H1 (cell line): ENCODE measurements around the gene UPF1. TPM values are rescaled to one million over a fixed set of nuclear protein-coding genes. Genes with fewer than 3 reads are reported as not detected.

Experiments used
- CTCF ChIA-PET: fragments of 300-600 bp; sonication (Branson Sonifier 250); formaldehyde crosslinking; loops from one replicate; lab custom pipeline; 2021; ENCODE audit not compliant: partially characterized antibody; lab: Charles Lee
- POLR2A ChIA-PET: fragments of 300-600 bp; sonication (Branson Sonifier 250); formaldehyde crosslinking; loops from one replicate; lab custom pipeline; 2021; ENCODE audit warnings: inconsistent platforms; ENCODE audit not compliant: partially characterized antibody; lab: Charles Lee
- DNase-seq, 2 experiments: peaks; one replicate each; pipeline versions ENCODE4 v3.0.0 to v3.0.0-alpha.2; 2010 to 2022; ENCODE audit warnings: low spot score in 2 of 2, low read depth in 1 of 2, mixed read lengths in 1 of 2
- FAIRE-seq: peaks from 2 replicates; lab custom pipeline; 2011; peaks lifted over from hg19 to GRCh38; lab: Jason Lieb, UNC
- H2AFZ ChIP-seq: 2 replicates; pipeline ENCODE4 v1.8.1; 2012; ENCODE audit warnings: low read length, inconsistent platforms
- H2AK5ac ChIP-seq: 2 replicates; pipeline ENCODE4 v1.6.1; 2013; ENCODE audit warnings: low read depth, low read length
- H2BK120ac ChIP-seq: replicated peaks from 2 replicates; pipeline ENCODE3; 2013; ENCODE audit warnings: low read depth, low read length, inconsistent platforms
- H2BK12ac ChIP-seq: 2 replicates; pipeline ENCODE4 v1.6.1; 2013; ENCODE audit warnings: low read depth, low read length
- H2BK15ac ChIP-seq: 2 replicates; pipeline ENCODE4 v1.6.1; 2013; ENCODE audit warnings: low read length
- H2BK20ac ChIP-seq: 2 replicates; pipeline ENCODE4 v1.6.1; 2013; ENCODE audit warnings: low read length
- H2BK5ac ChIP-seq: 2 replicates; pipeline ENCODE4 v1.6.1; 2013; ENCODE audit warnings: low read depth, low read length
- H3K14ac ChIP-seq: 2 replicates; pipeline ENCODE4 v1.6.1; 2013; ENCODE audit warnings: inconsistent platforms; ENCODE audit not compliant: insufficient read length
- H3K18ac ChIP-seq: 2 replicates; pipeline ENCODE4 v1.6.1; 2013; ENCODE audit warnings: low read length; ENCODE audit errors: extremely low read depth
- H3K23ac ChIP-seq: 2 replicates; pipeline ENCODE4 v1.6.1; 2013; ENCODE audit warnings: inconsistent platforms; ENCODE audit not compliant: insufficient read length
- H3K23me2 ChIP-seq: 2 replicates; pipeline ENCODE4 v1.6.1; 2013; ENCODE audit warnings: low read depth, low read length
- H3K27ac ChIP-seq: 2 replicates; pipeline ENCODE4 v1.6.1; 2011; ENCODE audit warnings: low read depth, low read length, inconsistent platforms
- H3K27me3 ChIP-seq, 4 experiments: replicated peaks in 1 of 4; 1 replicate in 1 of 4; 2 replicates in 3 of 4; pipeline versions ENCODE4 v1.6.1 to v1.8.1; 2011 to 2013; ENCODE audit warnings: low read length in 3 of 4, mild to moderate bottlenecking in 3 of 4, inconsistent platforms in 2 of 4, mixed read lengths in 2 of 4, moderate library complexity in 1 of 4; ENCODE audit not compliant: control insufficient read depth in 3 of 4, insufficient read depth in 3 of 4; ENCODE audit errors: extremely low read depth in 1 of 4
- H3K36me3 ChIP-seq, 4 experiments: 2 replicates each; pipeline versions ENCODE4 v1.6.1 to v1.8.1; 2011 to 2013; ENCODE audit warnings: mild to moderate bottlenecking in 4 of 4, low read length in 3 of 4, moderate library complexity in 2 of 4, control low read depth in 1 of 4, inconsistent platforms in 1 of 4; ENCODE audit not compliant: insufficient read depth in 4 of 4, control insufficient read depth in 2 of 4
- H3K4ac ChIP-seq: replicated peaks from 2 replicates; pipeline ENCODE3; 2013; ENCODE audit warnings: low read length, low read depth, mixed read lengths, inconsistent platforms; ENCODE audit not compliant: insufficient read length
- H3K4me1 ChIP-seq, 4 experiments: replicated peaks in 1 of 4; 1 replicate in 1 of 4; 2 replicates in 3 of 4; pipeline versions ENCODE4 v1.6.1 to v1.8.1; 2011 to 2013; ENCODE audit warnings: low read length in 3 of 4, inconsistent platforms in 2 of 4, mixed read lengths in 1 of 4; ENCODE audit not compliant: insufficient read depth in 4 of 4, control insufficient read depth in 3 of 4
- H3K4me2 ChIP-seq, 2 experiments: 2 replicates each; pipeline versions ENCODE4 v1.6.1 to v1.8.1; 2011 to 2013; ENCODE audit warnings: low read depth in 2 of 2, low read length in 2 of 2, control low read depth in 1 of 2, inconsistent platforms in 1 of 2, mild to moderate bottlenecking in 1 of 2; ENCODE audit not compliant: insufficient read depth in 1 of 2
- H3K4me3 ChIP-seq, 4 experiments: fragments of 200-600, 300-600 bp in 1 of 4; sonication (generic), shearing (Covaris generic), sonication (Bioruptor Twin) in 1 of 4; 2 replicates each; pipeline versions ENCODE4 v1.5.1 to v1.8.1; 2011 to 2016; ENCODE audit warnings: low read length in 4 of 4, low read depth in 3 of 4, control low read depth in 2 of 4, inconsistent platforms in 2 of 4, mild to moderate bottlenecking in 2 of 4, mixed read lengths in 1 of 4, moderate library complexity in 1 of 4; ENCODE audit not compliant: insufficient read depth in 2 of 4; ENCODE audit errors: extremely low read depth in 1 of 4
- H3K56ac ChIP-seq: replicated peaks from 2 replicates; pipeline ENCODE3; 2013; ENCODE audit warnings: low read depth, mild to moderate bottlenecking, mixed read lengths, low read length, inconsistent platforms; ENCODE audit not compliant: insufficient read length
- H3K79me1 ChIP-seq: 2 replicates; pipeline ENCODE4 v1.6.1; 2013; ENCODE audit warnings: low read depth, low read length, control low read depth
- H3K79me2 ChIP-seq, 2 experiments: 2 replicates each; pipeline versions ENCODE4 v1.6.1 to v1.8.1; 2012 to 2013; ENCODE audit warnings: low read length in 2 of 2, mild to moderate bottlenecking in 2 of 2, inconsistent platforms in 1 of 2; ENCODE audit not compliant: insufficient read depth in 2 of 2, control insufficient read depth in 1 of 2
- H3K9ac ChIP-seq, 4 experiments: replicated peaks in 1 of 4; 1 replicate in 1 of 4; 2 replicates in 3 of 4; pipeline versions ENCODE4 v1.6.1 to v1.8.1; 2011 to 2013; ENCODE audit warnings: low read depth in 3 of 4, low read length in 3 of 4, control low read depth in 2 of 4, mild to moderate bottlenecking in 2 of 4, moderate library complexity in 2 of 4, inconsistent platforms in 1 of 4; ENCODE audit errors: extremely low read depth in 1 of 4
- H3K9me3 ChIP-seq, 2 experiments: 2 replicates each; pipeline versions ENCODE4 v1.6.1 to v1.8.1; 2012 to 2013; ENCODE audit warnings: mild to moderate bottlenecking in 2 of 2, moderate library complexity in 2 of 2, control low read depth in 1 of 2, inconsistent platforms in 1 of 2, low read depth in 1 of 2, low read length in 1 of 2, mixed read lengths in 1 of 2; ENCODE audit not compliant: insufficient read depth in 2 of 2
- H4K20me1 ChIP-seq, 2 experiments: replicated peaks in 1 of 2; 2 replicates each; pipeline versions ENCODE3 to v1.8.1; 2011 to 2013; ENCODE audit warnings: inconsistent platforms in 2 of 2, low read length in 2 of 2, mild to moderate bottlenecking in 1 of 2; ENCODE audit not compliant: insufficient read depth in 2 of 2, control insufficient read depth in 1 of 2
- H4K5ac ChIP-seq: 2 replicates; pipeline ENCODE4 v1.6.1; 2013; ENCODE audit warnings: low read length, low read depth, mixed read lengths, inconsistent platforms; ENCODE audit not compliant: insufficient read length
- H4K8ac ChIP-seq: 2 replicates; pipeline ENCODE4 v1.8.0; 2013; ENCODE audit warnings: mild to moderate bottlenecking, moderate library complexity, low read length, inconsistent platforms; ENCODE audit not compliant: insufficient read depth; ENCODE audit errors: extremely low read depth
- H4K91ac ChIP-seq: replicated peaks from 2 replicates; pipeline ENCODE3; 2013; ENCODE audit warnings: low read length, mixed read lengths, inconsistent platforms; ENCODE audit not compliant: insufficient read length
- CHD1 ChIP-seq: IDR thresholded peaks from 2 replicates; pipeline ENCODE4 v1.6.1; 2012; ENCODE audit warnings: low read depth, low read length, improper control_type of control experiment
- EZH2 ChIP-seq: fragments of 200-600 bp; sonication (generic); IDR thresholded peaks from 2 replicates; pipeline ENCODE4 v1.7.1; 2012; ENCODE audit warnings: low read depth, mild to moderate bottlenecking, moderate library complexity, low read length, inconsistent platforms; ENCODE audit not compliant: severe bottlenecking
- YY1 ChIP-seq: IDR thresholded peaks from 2 replicates; pipeline ENCODE4 v1.6.1; 2011; ENCODE audit warnings: low read depth, mild to moderate bottlenecking, low read length
- WGBS, 2 experiments: shearing (Covaris generic) in 1 of 2; methylation state at CpG; one replicate each; pipeline versions ENCODE4 v1.1.6 to v1.1.7; 2013 to 2015; ENCODE audit warnings: low lambda C conversion rate in 2 of 2, mixed read lengths in 2 of 2, inconsistent platforms in 1 of 2, low coverage in 1 of 2, missing lambda C conversion rate in 1 of 2; ENCODE audit not compliant: insufficient replicate concordance in 2 of 2, insufficient coverage in 1 of 2, insufficient read length in 1 of 2; ENCODE audit errors: extremely low coverage in 1 of 2, missing lambda C conversion rate in 1 of 2; 5-methylcytosine and 5-hydroxymethylcytosine counted together
- polyA plus RNA-seq, 7 experiments: library from polyadenylated mRNA; depleted of rRNA in 3 of 7; stranded (reverse) in 5 of 7; unstranded in 2 of 7; fragments of >200 nt in 5 of 7; fragments of 200-250 nt in 2 of 7; gene quantifications; 1 replicate in 5 of 7; 2 replicates in 1 of 7; 4 replicates in 1 of 7; pipeline versions ENCODE4 v1.2.1 to v1.2.3, GENCODE V29; 2011 to 2013; ENCODE audit warnings: missing spikeins in 2 of 7, mixed read lengths in 2 of 7
- total RNA-seq: library from RNA; stranded (reverse); fragmentation: NEBNext Ultra II Directional; extraction: Animal tissue kit (Norgen Biotek cat#: 25700); gene quantifications from 2 replicates; pipeline ENCODE4 v1.2.1, GENCODE V29; 2021

Gene UPF1
- total and polyA plus RNA-seq, 2 of the 8 experiments (the other 6 are each of a cell fraction or from before 2014, with no cell fraction given) = 46.4 to 62.0 TPM

DNA sequence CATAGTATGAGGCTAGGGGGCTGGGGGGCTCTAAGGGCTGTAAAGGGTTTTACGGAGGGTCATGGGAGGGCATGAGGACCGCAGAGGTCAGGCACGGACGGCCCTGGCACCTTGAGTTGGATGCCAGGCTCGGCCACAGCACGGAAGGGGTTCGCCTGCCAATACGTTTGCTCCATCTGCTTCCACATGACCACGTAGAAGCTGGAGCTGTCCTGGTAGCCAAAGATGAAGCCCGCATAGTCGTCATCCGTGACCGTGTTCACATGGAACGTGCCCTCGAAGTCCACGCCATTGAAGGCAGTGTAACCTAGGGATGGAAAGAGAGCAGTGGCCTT lies 47.0 kb upstream of the UPF1 start:
- Histone ChIP-seq H3K4me3 (no peak overlapping the region; a peak in 1 of 8 replicates), H4K5ac (no peak overlapping the region), H2BK5ac (no peak overlapping the region), H2BK15ac (0 out of 2 replicates have a peak overlapping the region, but pooled peaks have one; percentile 46), H3K27me3 (peaks cover 57 to 97% (median 93%) of the 10 kb centered on the region in 4 experiments), H2BK12ac (no peak overlapping the region), H4K8ac (no peak overlapping the region), H2BK20ac (no peak overlapping the region), H3K23me2 (peaks cover 19% of the 10 kb centered on the region), H4K91ac (no peak overlapping the region), H3K36me3 (no peaks in the 10 kb centered on the region), H3K27ac (no peak overlapping the region), H3K14ac (no peak overlapping the region), H2AFZ (no peak overlapping the region), H3K4ac (no peak overlapping the region), H3K4me1 (peaks cover 3 to 25% (median 17%) of the 10 kb centered on the region in 4 experiments), H4K20me1 (peaks cover 8 to 33% of the 10 kb centered on the region in 2 experiments), H3K18ac (no peak overlapping the region), H2BK120ac (no peak overlapping the region), H3K79me1 (no peaks in the 10 kb centered on the region), H3K79me2 (no peaks in the 10 kb centered on the region), H3K9me3 (no peaks in the 10 kb centered on the region; a peak in 1 of 4 replicates), H2AK5ac (no peak overlapping the region; the same call in 1 of the 2 replicates), H3K23ac (no peak overlapping the region), H3K56ac (no peak overlapping the region), H3K9ac (no peak overlapping the region), H3K4me2 (peak overlapping the region; percentile 45 to 60; a peak in 3 of 4 replicates)
- peak; percentile 1 for TF ChIP-seq EZH2
- TF ChIP-seq YY1 = no peak
- no peak for TF ChIP-seq CHD1
- CTCF ChIA-PET = interaction anchor here (1.3 to 3.4 kb wide), 2 partner anchors 12 to 60 kb away, joined by 3 to 15 read pairs; no protein-coding TSS in a partner anchor
- 79% methylated on average over 15 of the region's 16 CpGs; no CpG with 5 or more reads in 1 of the 2 experiments for WGBS, 2 experiments
- FAIRE-seq = no peak
- POLR2A ChIA-PET = no interaction called here
- DNase-seq = no peak
